Measurements from ENCODE around the gene SCN9A.
"Not testable (repeated sequence)": the region's sequence is repeated elsewhere in the genome, so short reads cannot be mapped to it uniquely, and the experiment has no call there.

The SCN9A gene

DNA sequence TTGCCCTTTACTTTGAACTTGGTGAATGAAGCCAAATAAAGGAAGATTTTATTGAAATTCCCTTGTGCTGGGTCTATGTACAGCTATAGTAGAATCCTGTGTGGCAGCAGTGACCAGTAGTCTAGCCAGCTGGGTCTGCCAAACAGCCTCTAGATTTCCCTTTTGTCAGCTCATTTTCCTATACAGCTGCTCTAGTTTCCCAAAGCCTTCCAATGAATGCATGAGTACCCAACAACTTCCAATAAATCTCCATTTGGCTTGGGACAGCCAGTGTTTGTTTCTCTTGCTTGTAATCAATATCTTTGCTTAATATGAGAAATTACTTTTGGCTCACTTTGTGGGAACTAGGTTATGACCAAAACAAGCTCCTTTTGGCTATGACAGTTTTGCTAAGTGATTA lies 43.6 kb downstream of the SCN9A start:
- no peak for DNase-seq

DNA sequence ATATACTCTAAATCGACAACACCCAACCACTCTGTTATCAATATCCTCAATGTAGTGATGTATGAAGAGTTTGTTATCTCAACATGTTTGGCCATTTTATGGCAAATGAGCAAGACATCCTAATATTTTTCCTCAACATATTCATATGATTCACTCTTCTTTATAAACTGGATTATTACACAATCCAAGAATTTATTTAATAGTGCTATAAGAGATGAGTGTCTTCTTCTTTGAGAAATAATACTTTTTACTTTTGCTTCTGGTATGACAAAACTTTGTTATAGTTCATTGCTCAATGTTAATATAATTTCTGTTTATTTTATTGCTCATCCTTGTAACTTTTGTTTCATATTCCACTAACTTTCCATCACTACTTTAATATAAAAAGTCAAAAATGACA lies 44.3 kb downstream of the SCN9A start:
- no peak for DNase-seq

DNA sequence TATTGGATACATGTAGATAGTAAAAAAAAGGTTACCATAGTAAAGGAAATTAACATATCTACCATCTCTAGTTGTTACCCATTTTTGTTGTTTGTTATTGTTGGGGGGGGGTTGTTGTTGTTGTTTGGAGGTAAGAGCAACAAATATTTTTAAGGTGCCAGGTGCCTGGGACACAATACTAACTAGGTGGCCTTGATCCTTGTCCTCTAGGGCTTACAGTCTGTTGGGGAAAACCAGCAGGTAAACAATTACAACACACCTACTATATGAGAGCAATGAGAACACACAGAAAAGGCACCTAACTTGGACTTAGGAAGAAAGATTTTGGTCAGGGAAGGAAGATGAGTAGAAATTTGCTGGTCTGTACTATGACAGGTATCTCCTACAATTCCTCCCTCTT lies 46.3 kb downstream of the SCN9A start:
- DNase-seq = no peak

DNA sequence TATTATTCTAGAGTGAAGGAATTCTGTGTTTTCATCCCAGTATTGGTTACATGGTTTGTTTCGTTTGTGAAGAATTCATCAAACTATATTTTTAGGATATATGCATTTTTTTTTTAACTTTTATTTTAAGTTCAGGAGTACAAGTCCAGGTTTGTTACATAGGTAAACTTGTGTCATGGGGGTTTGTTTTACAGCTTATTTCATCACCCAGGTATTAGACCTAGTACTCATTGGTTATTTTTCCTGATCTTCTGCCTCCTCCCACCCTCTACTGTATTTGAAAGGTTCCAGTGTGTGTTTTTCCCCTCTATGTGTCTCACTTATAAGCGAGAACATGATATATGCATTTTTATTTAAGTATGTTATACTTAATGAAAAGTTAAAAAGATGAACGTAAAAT lies 47.6 kb downstream of the SCN9A start:
- no peak for DNase-seq

DNA sequence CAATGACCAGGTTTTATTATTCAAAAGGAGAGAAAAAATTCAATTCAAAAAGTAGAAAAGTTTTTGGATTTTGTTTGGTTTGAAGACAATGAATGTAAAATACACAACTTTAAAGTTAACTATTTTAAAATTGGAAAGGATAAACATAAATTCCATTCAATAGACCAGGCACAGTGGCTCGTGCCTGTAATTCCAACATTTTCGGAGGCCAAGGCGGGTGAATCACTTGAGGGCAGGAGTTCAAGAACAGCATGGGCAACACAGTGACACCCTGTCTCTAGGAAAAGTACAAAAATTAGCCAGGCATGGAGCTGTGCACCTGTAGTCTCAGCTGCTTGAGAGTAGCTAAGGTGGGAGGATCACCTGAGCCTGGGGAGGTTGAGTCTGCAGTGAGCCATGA lies 54.7 kb downstream of the SCN9A start:
- DNase-seq = no peak

DNA sequence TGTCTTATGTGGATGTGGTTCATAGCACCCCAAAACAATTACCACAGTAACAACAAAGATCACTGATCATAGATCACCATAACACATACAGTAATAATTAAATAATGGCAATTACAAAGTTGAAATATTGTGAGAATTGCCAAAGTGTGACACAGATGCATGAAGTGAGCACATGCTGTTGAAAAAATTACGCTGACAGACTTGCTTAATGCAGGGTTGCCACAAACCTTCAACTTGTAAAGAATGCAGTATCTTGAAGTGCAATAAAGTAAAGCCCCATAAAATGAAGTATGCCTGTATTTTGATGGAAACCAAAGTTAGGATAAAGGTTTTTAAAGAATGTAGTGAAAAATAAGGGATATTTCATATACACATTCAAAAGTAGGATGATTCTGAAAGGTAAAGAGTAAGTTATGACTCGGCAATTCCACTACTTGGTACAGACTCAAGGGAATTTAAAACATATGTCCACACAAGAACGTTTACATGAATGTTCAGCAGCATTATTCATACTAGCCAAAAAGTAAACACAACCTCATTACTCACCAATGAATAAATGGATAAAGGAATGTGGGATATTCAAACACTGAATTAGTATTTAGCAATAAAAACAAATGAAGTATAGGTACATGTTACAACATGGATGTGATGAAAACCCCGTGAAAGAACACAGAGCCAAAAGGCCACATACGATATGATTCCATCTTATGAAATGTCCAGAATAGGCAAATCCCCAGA lies 61.6 kb downstream of the SCN9A start:
- DNase-seq = no peak

DNA sequence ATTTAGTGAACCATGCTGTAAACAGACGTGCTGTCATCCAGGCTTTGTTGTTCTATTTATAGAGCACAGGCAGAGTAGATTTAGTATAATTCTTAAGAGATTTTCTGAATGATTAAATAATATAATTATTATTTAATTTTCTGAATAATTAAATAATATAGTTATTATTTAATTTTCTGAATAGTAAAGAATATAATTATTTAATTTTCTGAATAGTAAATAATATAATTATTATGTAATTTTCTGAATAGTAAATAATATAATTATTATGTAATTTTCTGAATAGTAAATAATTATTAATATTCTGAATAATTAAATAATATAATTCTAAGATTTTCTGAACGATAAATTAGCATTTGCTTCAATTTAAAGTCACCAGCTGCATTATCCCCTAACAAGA lies 62.9 kb downstream of the SCN9A start:
- not testable (repeated sequence) for DNase-seq

DNA sequence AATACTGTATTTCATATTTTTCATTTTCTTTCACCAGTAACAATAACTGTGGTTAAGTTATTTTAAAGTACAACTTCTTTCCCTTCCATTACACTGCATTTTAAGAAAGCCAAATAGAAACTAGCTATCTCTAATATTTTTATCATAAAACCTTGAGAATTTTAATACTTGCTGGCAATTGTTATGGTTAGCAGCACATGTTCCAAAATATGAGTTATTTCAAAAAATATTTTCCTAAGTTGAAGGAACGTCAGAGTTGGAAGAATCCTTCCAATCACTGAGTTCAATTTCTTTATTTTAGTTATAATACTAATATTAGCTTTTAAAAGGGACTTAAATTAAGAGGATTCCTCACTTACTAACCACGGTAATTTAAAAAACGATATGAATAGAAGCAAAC lies 68.4 kb downstream of the SCN9A start:
- DNase-seq = no peak

DNA sequence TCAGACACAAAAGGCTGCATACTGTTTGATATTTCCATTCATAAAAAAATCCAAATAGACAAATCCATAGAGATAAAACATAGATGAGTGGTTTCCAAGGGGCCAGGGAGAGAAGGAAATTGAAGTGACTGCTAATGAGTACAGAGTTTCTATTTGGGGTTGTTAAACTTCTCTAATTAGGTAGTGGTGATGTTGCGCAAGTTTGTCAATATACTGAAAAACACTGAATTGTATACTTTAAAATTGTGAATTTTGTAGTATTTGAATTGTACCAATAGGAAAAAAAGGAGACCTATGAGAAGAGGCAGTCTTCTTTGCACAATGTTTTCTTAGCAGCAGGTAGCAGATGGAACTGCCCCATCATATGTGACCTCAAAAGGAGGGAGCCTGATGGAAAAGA lies 71.1 kb downstream of the SCN9A start:
- no peak for DNase-seq

DNA sequence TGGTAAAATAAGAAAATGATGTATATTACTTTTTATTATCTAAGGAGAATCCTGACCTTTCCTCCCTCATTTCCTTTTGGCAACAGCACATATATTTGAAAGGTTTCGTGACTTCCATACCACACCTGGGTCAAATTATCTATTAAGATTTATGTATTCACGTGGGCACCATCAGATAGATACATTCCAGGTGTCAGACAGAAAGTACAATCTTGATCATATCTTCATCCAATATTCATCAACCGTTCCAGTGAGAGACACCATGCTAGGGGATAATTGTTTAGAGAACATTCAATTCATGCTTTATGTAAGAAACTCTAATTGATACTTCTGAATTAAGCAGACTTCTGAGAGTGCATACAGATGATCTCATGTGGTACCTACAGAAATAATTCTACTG lies 73.7 kb downstream of the SCN9A start:
- DNase-seq = no peak

DNA sequence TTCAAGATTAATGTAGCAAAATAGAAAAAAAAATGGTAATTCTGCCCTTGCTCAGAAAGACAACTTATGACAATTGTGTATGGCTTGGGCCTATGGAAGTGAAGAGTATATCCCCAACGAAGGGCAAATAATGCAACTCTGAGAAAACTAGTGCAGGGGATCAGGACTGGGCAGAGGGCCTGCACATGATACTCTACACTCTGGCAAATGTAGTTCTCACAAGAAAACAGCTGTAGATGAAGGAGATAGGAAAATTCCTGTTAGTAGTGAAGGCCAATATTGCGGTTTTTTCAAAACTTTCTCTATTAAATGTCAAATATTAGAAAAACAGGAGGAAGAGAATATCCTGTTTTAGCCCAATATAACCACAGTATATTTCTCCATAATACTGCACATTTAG lies 77.8 kb downstream of the SCN9A start:
- DNase-seq = no peak

DNA sequence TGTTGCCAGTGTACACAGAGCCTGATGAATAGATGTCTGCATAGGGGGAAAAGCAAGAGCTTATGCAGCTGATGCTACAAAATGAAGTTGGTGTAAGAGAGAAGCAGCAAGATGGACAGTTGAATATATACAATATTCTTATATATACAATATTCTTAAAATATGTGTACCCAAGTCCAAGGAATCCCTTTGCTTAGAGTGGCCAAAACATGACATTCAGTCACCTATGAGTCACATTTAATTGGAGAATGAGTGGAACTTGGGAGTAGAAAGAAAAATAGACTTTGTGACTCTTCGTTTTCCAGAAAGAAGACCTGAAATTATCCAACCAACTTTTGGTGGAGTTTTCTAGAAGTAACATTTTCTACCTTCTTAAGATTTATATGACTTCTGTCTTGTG lies 81.8 kb downstream of the SCN9A start:
- DNase-seq = no peak

DNA sequence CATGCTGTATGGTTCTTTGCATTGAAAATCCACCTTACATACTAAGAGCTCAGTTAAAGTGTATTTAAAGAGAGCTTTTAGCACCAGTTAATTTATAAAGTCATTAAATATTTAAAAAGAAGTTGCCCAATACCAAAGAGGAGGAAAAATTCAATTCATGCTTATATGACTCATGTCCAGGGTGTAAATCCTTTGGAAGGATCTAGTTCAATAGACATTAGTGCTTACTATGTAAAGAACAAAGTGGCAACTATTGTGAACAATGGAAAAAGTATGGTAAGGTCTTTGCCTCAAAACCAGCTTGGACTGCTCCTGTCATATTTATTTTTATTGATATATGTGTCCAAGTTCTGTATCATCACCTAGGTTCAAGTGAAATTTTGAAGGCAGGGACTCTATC lies 90.5 kb downstream of the SCN9A start:
- no peak for DNase-seq

DNA sequence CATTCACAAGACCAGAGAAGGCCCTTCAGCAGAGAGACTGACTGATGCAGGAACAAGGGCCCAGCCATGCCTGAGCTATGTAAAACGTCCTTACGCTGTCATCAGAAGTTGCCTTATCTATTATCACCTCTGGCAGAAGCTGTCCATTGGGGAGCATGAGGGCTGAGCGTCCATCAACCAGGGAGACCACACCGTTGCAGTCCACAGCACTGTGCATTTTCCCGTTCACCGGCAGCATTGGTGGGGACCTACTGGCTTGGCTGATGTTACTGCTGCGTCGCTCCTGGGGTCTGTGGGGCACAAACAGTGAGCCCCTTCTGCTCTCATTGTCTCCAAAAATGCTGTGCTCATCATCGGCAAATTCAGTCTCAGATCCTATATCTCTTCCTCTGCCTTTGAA lies 91.4 kb downstream of the SCN9A start:
- no peak for DNase-seq

DNA sequence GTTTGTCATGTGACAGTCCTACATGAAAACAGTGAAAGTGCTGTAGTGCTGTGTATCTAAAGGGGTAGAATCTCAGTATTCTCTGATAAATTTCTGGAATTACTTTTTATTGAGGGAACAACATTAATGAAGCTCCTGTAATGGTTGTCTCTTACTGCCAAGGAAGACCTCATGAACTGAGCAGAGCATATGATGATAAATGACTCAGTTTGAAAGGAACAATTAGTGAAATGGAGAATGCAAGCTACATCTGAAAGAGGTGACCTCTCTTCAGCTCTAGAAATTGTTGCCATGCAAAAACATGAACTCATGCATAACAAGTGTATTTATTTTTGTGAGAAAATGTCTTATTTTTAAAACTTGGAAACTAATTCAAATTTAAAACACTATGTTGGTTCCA lies 93.6 kb downstream of the SCN9A start:
- DNase-seq = no peak

DNA sequence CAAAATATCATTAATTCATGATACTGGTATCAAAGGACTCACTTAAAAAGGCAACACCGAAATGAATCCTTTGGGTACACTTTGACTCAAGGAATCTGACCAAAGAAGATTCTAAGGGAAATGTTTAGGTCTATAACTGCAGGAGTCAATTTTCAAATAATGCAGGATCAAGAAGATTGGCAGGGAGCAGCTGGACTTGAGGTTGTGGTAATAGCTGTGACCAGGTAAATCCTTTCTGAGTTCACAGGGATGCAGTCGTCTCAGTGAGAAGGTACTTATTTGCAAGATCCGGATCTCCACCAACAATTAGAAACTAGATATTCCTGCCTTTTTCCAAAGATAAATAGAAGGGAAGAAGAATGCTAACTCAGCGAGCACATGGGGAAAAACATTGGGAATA lies 96.9 kb downstream of the SCN9A start:
- no peak for DNase-seq

DNA sequence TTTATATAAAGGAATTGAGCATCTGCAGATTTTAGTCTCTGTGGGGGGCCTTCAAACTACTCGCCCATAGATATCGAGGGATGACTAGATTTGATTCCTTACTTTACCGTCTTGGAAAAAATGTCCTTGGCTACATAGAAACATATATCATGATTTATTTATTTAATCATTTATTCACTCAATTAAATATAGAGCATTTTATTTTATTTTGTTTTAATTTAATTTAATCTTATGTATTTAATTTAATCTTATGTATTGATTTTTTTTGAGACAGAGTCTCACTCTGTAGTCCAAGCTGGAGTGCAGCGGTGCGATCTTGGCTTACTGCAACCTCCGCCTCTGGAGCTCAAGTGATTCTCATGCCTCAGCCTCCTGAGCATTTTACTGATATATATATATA lies 105.4 kb downstream of the SCN9A start:
- no peak for DNase-seq

DNA sequence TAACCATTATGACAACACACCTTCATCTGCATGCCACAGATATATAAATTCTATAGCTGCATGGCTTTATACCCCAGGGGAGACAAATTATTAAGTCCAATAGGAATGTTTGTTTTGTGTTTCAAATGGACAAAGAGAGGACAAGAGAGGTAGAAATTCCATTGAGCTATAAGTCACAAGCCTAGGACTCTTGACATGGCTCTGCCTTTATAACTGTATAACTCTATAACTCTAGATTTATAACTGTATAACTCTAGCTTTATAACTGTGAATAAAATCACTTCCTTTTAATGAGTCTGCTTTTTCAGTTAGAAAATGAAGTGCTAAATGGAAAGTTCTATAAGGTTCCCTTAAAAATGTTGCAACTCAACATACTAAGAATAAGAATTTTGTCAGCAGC lies 106.4 kb downstream of the SCN9A start:
- DNase-seq = no peak

DNA sequence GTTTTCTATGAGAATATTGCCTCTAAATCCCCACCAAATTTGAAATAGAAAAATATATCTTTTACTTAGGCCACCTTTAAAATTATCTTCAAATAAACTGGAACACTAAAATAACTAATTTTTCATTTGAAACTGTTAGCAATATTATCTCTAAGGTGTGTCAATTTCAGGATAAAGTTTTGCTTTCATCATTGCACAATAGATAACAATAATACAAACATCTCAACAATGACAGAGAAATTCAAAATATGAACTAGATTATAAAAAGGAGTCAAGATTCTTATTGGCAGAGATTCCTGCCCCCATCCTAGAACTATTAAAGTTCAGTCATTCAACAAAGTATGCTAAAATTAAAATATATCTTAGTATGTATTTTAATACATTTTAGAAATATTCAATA lies 117.9 kb downstream of the SCN9A start:
- no peak for DNase-seq

DNA sequence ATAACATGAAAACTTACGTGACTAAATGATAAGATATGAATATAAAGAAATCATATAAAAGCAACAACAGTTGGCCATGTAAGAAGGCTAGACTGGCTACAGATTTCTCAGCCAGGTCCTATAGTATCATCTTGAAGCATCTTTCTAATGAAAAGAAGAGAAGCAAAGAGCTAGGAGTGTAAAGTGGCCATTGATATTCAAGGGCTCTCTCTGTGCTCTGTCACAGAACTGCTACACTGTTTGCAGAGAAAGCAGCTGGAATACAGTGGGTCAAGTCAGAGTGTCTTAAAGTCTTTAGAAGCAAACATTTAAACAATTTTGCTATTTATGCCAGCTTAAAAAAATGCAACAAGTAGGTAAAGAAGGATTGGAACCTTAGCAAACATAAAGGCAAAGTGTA lies 118.8 kb downstream of the SCN9A start:
- no peak for DNase-seq

DNA sequence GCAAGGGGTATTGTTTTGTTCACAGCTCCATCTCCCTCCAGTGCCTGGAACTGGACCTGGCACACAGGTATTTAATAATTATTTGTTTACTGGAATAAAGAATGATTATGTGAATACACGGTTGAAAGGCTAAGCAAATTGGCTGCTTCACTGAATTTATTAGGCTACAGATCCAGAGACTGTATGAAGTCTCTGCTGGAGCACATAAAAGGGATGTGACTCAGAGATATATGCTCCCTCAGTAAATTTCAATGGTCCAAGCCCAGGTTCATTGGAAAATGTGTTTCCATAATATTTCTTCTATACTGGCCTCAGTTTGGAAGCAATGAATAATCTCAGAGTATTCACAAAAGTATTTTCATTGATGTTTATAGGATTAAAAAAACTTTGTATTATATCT lies 126.4 kb downstream of the SCN9A start:
- no peak for DNase-seq

DNA sequence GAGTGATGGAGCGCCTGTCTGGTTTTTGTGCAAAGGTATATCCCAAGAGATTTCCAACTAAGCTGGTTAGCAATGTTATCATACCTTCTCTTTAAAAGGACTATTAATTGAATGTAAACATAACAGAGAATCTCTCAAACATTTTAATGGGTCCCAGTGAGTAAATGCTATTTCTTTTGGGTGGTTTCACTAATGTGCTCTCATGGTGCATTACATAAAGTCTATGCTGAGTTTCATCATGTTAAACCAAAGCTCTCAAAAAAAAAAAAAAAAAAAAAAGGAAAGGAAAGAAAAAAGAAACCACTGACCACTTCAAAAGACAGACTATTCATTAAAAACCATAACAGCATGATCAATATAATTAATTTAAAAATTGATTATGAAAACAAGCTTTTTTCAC lies 128.8 kb downstream of the SCN9A start:
- DNase-seq = no peak

DNA sequence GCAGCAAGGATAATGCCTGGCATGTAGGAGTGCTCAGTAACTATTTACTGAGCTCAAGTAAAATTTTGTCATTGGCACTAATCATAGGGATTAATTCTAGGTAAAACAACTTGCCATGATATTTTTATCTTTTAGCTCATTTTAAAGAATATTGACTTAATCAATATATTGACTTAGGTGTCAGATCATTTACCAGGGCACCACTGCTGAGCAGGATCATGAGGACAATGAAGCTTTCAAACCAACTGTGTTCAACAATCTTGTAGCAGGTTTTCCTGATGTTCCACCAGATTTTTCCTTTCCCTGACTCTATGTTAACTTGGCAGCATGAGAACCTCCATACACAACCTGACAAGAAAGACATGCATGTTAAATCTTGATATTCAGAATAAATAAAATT lies 133.4 kb downstream of the SCN9A start:
- no peak for DNase-seq

DNA sequence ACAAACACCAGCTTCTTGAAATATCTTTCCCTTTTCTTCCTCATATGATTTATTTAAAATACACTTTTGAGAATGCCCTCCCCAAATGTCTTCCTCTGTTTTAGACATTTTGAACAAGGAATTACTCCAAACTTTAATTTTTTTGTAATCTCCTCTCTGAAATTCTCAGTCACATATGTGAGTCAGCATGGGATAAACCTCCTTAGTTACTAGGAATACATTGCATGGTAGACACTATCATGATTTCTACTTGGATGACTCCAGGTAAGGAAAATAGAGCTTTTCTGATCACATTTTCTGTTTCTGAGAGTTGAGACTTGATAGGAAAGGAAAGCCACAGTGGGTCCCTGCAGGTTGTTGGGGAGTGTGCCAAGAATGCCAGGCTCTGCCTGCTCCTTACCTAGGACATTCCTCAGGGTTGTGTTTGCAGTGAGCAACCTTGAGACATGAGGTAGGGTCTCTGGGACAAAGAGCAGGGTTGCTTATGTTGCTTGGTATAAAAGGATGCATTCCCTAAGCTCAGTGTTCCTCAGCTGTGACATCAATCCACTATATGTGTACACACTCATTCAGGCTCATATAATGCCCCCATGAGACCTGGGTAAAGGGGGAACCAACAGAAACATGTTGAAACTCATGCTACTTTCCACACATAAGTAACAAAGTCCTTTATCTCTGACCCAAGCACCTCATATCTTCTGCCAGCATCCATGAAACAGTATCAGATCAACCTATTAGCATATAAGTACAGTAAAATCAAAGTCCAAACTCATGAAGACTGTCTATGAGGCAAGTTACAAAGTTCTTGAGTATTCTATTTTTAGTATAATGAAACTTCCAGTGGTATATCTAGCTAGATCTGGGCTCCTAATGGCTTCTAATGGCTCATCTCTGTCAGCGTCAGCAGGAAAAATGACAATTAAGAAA lies 135.1 kb downstream of the SCN9A start:
- DNase-seq = no peak

DNA sequence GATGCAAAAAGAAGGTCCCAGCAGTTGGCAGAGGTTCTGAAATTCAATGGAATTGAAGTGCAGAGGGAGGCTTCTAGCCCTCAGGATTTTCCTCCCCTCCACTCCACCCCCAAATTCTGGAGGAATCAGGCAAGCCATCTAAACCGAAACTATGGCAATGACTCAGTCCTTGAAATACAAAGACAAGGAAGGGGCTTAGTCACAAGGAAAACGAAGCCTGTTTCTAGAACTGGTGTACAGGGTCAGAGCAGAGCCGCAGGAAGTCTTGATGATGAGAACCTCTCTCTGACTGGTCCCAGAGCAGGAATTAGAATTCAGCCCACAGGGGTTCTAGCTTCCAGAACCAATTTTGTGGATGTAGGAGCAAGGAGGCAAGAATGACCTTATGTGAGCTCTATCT lies 136.2 kb downstream of the SCN9A start:
- no peak for DNase-seq

Data from NCI-H1105 treated with DMSO at 0.1 percent for 48 hours (cell line).